Spleen (tissue), 7 donors: ENCODE measurements around the gene METTL25.

Experiments
- CTCF ChIP-seq, 11 experiments: fragments of 200-600 bp in 7 of 11; fragments of 450-650 bp in 4 of 11; sonication (generic) in 4 of 11; IDR thresholded peaks in 8 of 11; conservative IDR thresholded peaks in 3 of 11; 1 replicate in 7 of 11; 2 replicates in 4 of 11; pipeline versions ENCODE4 v1.4.0 to v1.8.0; 2016 to 2021; ENCODE audit warnings: antibody characterized with exemption in 11 of 11, inconsistent platforms in 4 of 11, mild to moderate bottlenecking in 1 of 11
- POLR2A ChIP-seq, 3 donors: fragments of 450-650 bp; IDR thresholded peaks; one replicate each; pipeline ENCODE4 v1.5.1; 2017; ENCODE audit warnings: antibody characterized with exemption in 3 of 3, mild to moderate bottlenecking in 1 of 3
- POLR2AphosphoS5 ChIP-seq, 3 donors: sonication (generic); formaldehyde crosslinking; IDR thresholded peaks; one replicate each; pipeline ENCODE4 v1.5.1; 2017; ENCODE audit warnings: antibody characterized with exemption in 3 of 3
- donor health status: DM: no; HTN: no; CAD: no; lungs with moderate emphysema.
- donor health status: DM: no; HTN: no; CAD: no.
- donor health status: DM: no; HTN: no; CAD: no.

- TF ChIP-seq CTCF (IDR thresholded peaks at IDR 0.05 in 8 of 11, conservative IDR thresholded peaks at IDR 0.05 in 3 of 11) (no peak), POLR2A (IDR thresholded peaks at IDR 0.05) (no peak), POLR2AphosphoS5 (IDR thresholded peaks at IDR 0.05) (no peak)
Measured at GRCh38 chr12:82475211-82475610, 116.9 kb downstream of the METTL25 start.
